AG08396 (cell line): ENCODE results near the gene NOL6.
A peak's percentile ranks its signal among the peaks of the same experiment; 100 is the strongest.
"Not testable (repeated sequence)": the region's sequence is repeated elsewhere in the genome, so short reads cannot be mapped to it uniquely, and the experiment has no call there.

Experiments
- DNase-seq: peaks from one replicate; pipeline ENCODE4 v3.0.0; 2012; ENCODE audit warnings: low spot score, mixed read lengths

The NOL6 gene

DNA sequence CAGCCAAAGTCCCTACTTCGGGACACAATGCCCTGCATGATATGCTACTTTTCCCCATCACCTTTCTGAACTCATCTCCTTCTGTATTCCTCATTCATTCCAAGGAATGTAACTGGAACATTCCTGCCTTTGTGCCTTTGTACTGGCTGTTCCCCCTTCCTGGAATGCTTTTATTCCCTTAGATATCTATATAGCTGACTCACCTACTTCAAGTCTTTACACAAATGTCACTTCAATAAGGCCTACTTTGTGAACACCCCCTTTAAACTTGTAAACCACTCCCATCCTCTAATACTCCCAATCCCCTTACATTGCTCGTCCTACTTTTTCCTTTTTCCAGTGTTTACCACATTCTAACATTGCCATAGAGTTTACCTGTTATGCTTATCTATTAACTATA is 2.4 kb downstream of the NOL6 start:
- peak; percentile 2 for DNase-seq

DNA sequence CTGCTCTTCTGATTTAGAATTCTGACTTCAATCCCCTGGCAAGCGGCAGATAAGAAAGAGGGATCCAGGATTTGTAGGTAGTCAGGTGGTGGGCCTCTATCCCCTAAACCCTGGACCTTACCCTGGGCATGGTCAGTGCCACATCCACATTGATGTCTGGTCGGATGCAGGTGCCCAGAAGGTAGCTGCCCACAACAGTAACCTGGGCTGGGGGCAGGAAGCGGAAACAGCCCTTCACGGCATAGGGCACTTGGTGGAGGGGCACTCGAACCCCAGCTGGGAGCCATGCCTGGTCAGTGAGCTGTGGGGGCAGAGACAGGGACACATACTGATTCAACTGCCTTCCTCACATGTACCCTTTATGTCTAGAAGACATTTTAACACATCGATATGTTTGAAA is 3.8 kb downstream of the NOL6 start:
- DNase-seq, result no peak

DNA sequence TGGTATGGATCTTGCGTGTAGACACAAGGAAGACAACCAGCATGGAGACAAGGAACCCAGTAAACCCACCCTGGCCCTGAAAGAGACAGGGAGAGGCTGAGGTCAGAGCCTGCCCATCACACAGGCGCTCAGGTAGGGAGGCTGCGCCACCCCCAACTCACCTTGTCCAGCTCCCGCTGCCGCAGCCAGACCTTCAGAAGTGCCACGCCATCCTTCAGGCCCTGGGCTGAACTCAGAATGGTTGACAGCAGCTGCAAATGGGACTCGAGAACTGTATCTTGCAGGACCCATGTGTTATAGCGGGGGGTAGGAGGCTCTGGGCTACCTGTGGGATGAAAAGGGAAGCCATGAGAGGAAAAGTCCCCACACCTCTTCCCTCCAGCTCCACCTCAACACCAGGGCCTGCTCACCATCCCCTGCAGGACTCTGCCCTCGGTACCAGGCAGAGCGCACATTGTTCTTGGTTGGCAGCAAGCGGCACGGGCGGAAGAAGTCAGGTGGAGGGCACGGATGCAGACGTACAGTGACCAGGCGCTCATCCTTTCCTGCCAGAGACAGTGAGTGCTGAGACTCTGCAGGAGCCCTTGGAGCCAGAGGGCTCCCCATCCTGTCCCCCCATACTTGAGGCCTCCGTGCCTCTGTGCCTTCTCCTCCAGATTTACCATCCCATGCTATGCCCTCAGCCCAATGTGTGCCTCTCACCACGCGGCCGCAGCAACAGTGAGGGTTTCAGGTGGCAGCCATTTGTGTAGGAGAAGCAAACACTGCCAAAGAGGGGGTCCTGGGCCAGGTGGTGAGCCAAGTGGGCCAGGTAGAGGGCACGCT is 4.7 kb downstream of the NOL6 start:
- DNase-seq, result no peak

GRCh38 chr9:33468215-33468730 is 5.5 kb downstream of the NOL6 start:
- no peak for DNase-seq

GRCh38 chr9:33467526-33467925 is 6.2 kb downstream of the NOL6 start:
- DNase-seq, result peak; percentile 2

GRCh38 chr9:33466565-33467495 is 6.9 kb downstream of the NOL6 start:
- peak; percentile 81 for DNase-seq

DNA sequence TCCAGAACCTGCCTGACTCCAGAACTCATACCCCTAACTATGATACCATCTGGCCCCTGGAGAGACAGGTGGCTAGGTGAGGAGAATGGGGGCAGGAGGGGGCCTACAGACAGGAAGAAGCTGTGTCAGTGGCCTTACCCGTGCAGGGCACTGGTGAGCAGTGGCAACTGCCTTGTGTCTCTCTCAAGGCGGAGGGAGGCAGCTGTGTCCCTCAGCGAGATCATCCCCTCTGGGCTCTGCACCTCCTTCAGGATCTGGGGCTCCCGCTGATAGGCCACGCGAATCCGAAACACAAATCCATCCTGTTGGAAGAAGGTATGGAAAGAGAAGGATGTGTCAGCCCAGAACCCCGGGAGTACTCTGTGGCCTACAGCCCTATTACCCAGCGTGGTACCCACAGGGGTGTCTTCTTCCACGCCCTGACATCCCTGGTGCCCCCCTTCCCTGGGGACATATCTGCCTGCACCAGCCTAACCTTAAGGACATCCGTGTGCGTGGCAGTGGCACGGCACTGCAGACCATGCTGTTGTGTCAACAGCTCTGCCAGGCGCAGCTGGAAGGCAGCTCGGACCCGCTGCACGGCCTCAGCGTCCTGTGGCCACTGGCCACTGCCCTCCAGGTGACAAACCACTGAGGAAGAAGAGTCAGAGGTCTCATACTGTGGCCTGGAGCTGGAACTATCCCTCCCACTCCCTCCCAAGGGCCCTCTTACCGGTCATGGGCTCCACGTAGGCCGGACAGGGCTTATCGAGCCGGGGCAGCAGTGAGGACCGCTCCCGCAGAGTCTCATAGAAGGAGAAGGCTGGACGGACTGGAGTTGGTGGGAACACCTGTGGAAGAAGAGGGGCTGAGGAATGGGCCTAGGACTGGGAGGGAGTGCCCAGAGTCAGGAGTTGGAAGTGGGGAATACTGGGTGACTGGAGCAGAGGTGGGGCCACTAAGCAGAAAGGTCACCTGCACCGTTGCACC is 7.8 kb downstream of the NOL6 start:
- peak; percentile 2 for DNase-seq

DNA sequence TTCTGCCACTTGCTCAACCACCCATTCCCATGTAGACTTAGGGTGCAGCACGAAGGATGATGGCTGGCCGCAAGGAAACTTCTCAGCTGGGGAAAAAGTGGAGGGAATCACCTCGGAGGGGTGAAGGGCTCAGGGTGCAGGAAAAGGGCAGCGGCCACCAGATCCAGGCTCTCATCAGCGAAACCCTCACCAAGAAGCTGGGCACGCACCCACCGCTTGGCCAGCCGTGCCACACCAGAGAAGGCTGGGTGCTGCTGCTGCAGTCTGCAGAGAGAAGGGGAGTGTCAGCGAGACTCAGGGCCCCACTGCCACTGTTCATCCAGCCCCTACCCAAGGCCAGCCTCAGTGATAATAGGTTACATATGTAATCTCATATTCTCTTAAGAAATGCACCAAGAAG is 8.6 kb downstream of the NOL6 start:
- no peak for DNase-seq

- no peak for DNase-seq
These were observed 9.6 kb downstream of the NOL6 start for GRCh38 chr9:33464045-33464636.

DNA sequence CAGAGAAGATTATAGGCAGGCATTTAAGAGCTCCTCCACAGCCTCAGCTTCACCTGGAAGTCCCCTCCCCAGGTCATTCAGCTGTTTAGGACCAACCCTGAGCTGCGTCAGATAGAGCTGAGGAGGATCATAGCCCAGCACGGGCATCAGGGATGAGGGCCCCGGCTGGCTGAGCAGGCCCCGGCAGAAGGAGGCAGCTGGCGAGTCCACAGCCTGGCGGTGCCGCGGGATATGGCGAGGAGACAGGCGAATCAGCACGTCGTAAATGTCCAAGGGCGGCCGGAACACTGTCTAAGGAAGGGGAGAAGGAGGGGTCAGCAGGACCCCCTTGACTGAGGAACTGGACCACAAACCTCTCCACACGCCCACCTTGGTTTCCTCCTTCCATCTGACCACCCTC is 10.6 kb downstream of the NOL6 start:
- no peak for DNase-seq

GRCh38 chr9:33461492-33461891 is 12.2 kb downstream of the NOL6 start:
- DNase-seq, result no peak

DNA sequence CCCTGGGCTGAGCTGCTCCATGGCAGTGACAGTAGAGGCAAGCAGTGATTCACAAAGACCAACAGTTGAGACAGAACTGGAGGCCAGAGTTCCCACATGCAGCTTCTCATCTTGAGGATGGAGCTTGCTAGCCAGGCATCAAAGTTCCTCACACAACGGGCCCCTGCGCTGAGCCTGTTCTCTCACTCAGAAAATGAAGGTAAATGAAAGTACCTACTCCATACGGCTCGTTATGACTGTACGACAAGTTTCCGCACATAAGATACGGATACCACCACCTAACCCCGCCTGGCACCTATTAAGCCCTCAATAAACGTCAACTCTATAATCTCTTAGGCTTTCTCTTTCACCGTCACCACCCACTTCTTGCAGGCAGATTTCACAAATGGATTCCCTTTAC is 12.9 kb downstream of the NOL6 start:
- DNase-seq, result no peak

DNA sequence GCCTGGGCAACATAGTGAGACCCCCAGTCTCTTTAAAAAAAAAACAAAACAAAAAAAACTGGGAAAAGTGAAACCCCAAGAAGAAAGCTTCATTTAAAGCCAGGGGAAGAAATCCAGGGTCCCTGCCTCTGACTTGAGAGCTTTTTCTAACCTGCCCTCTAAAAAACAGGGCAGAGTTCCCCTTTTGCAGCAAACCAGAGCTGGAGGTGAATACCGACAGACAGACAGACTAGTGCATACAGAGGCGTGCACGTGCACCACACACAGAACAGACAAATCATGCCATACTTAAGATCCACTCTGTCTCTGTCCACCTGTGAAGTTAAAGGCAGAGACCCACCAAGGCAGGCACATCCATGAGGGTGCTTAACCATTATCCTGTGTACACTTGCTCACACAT is 14.6 kb downstream of the NOL6 start:
- DNase-seq, result no peak

DNA sequence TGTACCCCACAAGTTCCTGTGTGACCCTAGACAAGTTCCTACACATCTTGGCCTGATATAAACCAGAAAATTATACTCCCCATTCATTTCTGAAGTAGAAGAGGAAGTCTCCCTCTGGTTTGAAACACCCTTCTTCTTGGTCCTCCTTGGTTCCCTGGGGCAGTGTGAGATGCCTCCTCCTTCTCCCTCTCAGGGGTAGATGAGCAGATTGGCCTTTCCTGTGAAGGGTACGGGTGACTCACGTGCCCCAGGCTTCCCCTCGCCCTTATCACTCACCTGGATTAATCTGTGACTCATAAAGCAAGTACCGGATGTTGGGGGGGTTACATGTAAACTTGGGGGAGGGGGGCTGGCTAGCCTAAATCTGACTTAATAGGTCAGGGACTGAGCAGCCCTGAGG is 15.3 kb downstream of the NOL6 start:
- DNase-seq, result no peak

GRCh38 chr9:33455945-33456344 is 17.8 kb downstream of the NOL6 start:
- DNase-seq, result no peak

DNA sequence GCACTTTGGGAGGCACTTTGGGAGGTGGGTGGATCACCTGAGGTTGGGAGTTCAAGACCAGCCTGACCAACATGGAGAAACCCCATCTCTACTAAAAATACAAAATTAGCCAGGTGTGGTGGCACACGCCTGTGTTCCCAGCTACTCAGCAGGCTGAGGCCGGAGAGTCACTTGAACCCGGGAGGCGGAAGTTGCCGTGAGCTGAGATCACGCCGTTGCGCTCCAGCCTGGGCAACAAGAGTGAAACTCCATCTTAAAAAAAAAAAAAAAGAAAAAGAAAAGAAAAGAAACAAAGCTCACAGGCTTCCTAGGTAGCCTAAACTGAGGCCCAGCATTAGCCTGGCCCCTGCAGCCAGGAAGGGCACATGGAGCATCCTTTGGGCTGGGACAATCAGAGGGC is 18.3 kb downstream of the NOL6 start:
- DNase-seq, result not testable (repeated sequence)

- DNase-seq, result not testable (repeated sequence)
These were observed 19.1 kb downstream of the NOL6 start for GRCh38 chr9:33454661-33455026.

DNA sequence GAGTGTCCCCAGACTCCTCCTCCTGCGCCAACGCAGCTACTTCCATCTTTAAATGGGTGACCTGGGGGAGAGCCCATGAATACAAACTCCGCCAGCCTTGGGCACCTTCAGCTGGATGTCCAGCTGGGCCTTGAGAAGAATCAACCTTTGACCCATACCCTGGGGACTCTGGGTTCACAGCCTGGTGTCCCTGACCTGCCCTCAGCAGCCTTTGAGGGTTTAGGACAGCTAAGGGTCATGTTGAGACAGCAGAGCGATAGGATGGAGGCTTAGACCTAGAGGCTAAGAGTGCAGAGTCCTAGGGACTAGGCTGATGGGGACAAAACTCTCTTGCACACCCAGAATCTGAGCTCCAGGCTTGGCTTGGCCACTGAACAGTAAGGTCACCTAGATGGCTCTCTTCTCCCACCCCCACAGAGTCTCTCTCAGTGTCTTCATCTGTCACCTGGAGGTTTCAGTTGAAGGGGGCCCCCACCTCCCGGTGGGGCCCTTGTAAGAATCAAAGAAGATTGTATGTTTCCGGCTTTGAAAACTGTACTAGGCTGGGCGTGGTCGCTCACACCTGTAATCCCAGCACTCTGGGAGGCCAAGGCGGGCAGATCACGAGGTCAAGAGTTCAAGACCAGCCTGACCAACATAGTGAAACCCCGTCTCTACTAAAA is 19.6 kb downstream of the NOL6 start:
- no peak for DNase-seq

GRCh38 chr9:33453286-33453860 is 20.4 kb downstream of the NOL6 start:
- no peak for DNase-seq

GRCh38 chr9:33452828-33453271 is 20.9 kb downstream of the NOL6 start:
- DNase-seq, result peak; percentile 85
